HG03342 (cell line): ENCODE measurements around the gene CCBE1.

Experiments used
- ATAC-seq: cut with Tn5 transposase; IDR thresholded peaks from one replicate; pipeline ENCODE4 v1.9.1; 2021; ENCODE audit warnings: mild to moderate bottlenecking, moderate library complexity; ENCODE audit not compliant: unreplicated experiment

CCBE1 gene

DNA sequence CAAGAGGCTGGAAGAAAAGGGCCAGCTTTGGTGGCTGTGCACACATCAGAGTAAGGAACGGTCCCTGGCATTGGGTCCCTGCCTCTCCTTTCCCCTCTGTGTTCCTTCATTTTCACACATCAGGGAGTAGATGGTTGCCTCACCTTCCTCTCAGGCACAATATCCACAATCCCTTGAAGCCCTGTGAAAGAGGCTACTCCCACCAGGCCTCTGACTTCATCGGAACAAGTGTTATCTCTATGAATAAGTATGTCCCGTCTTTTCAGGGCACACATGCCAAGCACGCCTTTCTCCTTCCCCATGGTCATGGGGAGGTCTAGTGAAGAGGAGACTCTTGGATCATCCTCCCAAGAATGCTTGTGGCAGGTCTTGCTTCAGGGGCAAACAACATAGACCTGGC lies 277.0 kb downstream of the CCBE1 start:
- ATAC-seq: no peak

DNA sequence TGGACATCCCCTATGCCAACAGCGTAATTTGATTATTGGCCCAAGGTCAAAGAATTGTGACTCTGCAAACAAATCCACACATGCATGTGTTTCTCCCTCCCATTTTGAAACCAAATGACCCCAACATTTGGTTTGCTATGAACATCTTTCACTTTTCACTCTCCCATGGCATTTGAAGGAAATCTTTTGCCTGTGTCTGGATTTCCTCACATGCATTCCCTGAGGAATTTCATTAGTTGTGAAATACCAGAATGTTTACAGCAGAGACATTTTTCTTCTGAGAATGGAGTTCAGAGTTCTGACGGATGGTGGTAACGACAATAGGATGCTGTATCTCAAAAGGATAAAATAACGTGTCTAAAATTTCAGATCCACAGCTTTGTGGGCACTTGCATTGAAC lies 277.8 kb downstream of the CCBE1 start:
- no peak for ATAC-seq

DNA sequence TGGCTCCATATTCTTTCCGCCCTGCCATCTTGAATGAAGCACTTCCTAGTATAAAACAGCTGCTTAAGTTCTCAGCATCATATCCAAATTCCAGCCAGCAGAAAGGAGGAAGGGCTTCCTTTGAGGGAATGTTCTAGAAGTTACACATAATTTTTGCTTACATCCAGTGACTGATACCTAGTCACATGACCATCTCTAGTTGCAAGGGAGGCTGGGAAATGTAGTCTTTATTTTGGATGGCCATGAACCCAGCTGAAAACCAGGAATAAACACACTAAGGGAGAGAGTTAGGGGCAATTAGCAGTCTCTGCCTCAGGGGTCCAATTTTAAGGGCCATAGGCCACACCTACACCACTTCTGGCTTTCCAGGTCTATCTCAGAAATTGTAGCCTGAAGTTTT lies 280.4 kb downstream of the CCBE1 start:
- no peak for ATAC-seq

DNA sequence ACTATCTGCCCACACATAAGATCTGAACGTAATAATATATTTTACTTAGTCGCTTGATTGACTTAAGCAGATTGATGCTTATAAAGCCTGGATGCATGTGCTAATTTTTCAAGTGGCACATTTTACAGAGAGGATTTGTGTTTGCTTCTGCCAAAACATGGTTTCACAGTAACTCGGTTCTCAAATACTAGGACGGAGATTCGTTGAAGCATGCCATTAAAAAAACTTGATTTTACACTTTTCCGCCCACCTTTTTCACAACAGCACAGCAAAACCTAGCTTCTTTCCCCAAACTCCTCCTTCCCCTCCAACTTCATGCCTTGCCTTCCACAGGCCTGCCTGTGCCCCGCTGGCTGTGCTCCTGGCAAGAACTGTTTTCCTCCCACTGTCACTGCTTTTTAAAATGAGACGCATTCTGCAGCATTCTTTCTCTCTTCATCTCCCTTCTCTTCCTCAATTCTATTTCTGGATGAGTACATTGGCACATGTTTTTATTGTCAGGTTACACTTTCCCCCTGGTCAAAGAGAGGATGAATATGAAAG lies 283.0 kb downstream of the CCBE1 start:
- ATAC-seq: no peak

DNA sequence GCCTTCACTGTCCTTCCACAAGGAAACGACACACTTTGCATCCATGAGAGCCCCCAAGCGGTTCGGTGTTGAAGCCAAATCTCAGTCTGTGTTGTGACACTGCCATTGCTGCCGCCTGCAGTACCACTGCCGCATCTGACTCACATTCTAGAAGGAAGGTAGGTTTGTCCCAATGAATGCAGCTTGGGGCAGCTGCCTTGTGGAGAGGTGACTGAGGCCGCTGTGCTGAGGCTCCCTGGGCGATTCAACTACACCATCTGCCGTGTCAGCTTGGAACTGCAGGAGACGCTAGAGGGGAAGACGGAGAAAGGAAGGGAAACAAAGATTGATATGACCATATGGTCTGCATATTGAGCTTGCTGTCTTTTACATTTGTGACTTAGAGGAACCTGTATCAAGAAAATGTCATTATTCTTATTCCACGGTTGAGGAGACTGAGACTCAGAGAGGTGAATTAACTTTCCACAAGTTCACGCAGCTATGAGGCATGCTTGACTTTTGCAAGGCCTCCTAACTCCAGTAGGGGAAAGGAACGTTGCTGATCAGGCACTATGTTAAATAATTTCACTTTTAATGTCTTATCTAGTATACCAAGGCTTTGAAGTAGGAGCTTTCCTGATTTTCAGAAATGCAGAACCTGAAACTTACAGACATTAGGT lies 294.7 kb downstream of the CCBE1 start:
- peak; percentile 97 for ATAC-seq

DNA sequence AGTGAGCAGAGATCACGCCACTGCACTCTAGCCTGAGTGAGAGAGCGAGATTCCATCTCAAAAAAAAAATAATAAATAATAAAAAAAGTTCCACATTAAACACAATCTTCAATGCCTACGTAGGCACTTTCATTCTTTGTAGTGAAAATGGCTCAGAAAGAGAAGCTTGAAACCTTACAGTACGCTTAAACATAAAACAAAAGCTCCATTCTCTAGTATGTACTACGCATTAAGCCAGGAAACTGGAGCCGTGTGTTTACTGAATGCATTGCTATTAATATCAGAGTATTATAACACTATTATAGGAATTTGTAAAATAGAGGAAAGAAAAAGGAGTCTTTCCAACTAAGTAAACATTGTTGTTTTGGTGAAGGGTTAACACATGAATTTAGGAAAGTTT lies 296.8 kb downstream of the CCBE1 start:
- ATAC-seq: no peak

DNA sequence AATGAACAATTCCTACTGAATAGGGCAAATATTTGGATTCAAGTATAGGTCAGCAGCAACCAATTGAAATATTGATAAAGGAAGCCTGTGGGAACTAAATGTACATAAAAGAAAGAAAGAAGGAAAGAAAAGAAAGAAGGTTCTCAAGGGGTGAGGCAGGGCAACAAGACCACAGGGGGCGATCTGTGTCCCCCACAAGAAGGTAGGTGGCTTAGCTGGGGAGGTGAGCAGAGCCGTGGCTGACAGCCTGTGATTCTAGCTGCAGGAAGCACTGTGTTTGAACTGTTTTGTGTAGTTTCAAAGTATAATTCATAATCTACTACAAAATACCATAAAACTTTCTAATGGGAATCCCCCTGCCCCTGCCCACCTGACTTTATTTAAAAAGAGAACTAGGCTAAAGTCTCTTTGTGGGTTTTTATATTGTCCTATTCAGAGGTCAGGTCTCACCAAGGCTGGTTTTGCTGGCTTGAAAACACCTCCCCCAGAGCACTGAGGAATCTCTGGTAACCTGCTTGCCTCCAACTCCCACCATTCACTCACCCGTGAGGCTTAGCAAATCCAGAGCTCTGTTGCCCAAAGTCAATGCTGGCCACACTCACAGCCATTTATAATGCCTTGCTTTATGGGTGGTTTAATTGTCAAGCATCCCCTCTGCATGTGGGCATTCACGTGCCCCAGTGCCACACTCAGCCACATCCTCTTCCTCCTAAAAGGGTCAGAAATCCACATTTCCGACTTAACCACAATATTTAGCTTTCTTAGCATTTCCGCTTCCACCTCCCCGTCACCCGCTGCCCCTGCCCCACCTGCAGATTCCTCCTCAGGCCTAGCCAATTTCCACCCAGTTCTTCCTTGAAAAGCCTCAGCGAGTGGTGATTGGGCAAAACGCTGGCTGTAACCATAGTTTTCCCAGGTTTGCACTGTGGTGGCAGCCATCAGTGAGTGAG lies 301.7 kb downstream of the CCBE1 start:
- no peak for ATAC-seq

DNA sequence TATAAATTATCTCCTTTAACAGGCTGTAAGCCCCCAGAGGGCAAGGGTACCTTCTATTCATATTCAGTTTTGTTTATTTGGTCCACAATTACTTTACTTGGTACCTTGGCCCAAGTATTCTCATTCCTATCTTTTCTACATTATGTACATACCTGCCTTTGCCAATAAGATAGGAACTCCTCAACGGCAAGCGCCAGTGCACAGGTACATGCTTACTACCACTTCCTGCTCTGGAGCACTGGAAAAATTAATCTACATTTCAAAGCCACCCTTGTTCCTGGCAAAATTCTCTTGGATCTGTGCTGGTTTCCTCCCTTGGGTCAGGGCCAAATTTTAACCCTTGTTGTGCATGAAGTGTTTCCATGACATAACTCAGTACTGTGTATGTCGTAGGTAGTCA lies 303.8 kb downstream of the CCBE1 start:
- no peak for ATAC-seq

DNA sequence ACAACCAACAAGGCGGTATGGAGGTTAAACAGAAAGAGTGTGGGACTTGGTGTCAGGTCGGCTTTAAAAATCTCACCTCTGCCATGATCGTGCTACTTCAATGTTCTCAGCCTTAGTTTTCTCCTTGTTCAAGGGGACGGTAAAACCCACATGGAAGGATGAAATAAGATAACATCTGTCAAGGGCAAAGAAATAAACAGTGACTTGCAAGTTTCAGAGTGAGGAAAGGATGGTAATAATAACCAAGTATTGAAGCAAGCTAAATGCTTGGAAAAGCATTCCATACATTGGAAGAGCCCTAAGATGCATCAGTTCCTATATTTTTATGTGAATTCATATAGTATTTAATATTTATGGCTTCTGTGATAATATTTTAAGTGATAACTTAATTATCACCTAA lies 308.4 kb downstream of the CCBE1 start:
- ATAC-seq: no peak

DNA sequence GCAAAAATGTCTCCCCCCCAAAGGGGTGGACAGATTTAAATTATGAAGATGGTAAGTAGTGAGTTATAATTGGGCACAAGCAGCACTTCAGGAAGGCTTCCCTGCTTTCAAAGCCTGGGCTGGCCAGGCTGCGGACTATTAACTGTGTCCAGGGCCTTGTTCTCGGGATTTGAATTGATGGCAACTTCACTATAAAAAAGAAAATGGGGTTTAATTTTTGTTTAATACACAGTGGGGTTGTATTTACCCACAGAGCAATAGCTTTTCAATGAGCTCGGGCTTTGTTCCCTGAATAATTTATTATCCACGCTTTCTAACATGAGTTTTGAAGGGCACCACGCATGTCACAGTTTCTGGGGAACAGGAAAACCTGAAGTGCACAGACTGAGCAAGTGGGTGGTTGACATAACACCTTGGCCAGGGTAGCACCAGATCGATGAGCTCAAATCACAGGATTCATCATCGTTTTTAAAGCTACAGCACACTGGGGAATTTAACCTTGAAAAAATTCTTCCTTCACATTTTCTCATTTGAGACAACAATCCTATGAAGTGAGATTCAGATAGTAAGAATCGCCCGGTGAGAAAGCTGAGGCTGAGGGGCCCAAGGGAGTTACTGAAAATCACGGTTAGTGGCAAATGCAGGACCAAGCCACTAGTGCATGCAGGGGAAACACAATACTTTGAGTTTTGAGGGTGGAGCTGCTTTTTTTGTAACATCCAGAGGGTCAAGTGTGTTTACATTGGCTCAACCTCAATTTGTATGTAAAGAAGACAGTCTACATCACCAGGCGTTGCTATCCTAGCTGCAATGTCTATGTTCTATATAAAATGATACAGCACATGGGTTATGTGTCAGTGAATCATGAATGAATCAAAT lies 309.3 kb downstream of the CCBE1 start:
- no peak for ATAC-seq

DNA sequence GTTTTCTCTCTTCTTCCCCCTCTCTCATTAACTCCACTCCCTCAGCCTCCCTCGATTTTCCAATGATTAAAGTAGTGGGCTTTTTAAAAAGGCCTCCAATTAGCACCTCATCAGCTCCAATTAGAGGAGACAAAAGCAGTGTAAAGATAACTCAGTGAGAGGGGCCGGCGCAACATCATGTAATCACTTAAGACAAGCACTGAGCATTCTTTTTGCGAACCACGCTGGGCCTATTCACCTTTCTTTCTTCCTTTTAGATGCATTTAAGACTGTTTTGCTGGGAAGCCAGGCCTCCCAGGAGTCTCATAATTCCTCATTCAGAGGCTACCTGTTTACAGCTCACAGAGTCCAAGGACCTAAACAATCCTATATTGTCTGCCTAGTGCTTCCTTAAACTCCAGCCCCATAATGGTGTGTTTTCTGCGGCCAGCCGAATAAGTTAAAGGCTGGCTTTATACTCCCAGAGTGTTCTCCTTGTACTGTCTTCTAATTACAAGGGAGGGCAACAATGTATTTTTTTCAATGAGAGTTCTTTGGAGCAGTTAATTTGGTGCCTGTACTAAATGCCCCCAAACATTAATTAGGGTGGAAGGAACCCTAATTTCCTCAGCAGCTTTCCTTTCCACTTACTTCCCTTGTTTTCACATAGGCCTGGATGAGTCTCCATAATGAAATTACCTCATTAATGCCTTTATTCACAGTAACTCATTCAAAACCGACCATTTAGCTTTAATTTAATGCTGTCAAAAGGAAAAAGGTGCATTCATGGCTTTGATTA lies 310.1 kb downstream of the CCBE1 start:
- ATAC-seq: no peak

DNA sequence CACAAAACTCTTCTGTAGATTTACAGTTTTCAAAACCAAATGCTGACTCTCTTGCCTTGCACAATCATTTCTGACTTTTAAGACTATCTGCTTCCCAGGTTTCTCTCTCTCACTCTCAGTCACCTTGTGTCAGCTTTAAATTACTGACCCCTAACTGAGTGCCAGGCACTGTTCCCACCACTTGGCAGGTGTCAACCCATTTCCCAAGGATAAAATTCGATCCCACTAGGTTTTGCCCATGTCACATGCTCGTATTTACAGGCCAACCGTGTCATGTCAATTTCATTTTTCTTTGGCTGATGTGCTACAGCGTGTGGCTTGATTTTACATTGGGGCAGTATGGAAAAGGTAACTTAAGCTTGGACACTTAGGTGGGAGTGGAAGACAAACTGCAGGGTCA lies 312.0 kb downstream of the CCBE1 start:
- no peak for ATAC-seq

DNA sequence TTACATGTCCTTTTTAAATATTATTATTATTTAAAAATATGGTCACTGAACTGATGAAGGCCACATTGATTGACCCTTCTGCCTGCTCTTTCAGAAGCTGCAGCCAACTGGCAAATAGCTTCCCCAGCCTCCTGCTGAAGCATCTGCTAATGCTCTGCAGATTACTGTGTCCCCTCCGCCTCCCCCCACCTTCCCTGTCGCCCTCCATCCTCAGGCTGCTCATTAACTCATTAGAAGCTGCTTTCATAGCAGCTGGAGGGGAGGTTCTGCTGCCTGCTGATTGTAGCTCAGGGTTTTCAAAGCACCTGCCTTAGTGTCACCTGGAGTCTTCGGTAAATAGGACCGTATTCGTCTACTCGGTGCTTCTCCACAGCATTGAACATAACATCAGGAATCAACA lies 313.4 kb downstream of the CCBE1 start:
- ATAC-seq: no peak

DNA sequence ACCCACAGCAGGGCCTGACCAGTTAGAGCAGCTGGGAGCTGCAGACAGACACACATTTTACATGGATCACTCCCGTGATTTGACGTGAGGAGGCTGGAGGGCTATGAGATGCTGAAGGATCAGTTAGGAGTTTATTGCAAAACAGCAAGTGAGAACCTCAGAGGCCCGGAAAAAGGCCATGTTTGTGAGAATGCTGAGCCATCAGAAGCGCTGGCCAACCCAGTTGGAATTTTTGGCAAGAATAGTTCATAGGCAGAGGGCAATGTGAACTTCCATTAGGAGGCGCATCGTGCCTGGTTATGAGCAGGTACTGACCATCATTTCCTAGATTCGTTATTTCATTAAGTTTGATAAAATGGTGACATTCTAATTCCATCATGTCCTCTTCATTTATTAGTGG lies 314.8 kb downstream of the CCBE1 start:
- no peak for ATAC-seq

DNA sequence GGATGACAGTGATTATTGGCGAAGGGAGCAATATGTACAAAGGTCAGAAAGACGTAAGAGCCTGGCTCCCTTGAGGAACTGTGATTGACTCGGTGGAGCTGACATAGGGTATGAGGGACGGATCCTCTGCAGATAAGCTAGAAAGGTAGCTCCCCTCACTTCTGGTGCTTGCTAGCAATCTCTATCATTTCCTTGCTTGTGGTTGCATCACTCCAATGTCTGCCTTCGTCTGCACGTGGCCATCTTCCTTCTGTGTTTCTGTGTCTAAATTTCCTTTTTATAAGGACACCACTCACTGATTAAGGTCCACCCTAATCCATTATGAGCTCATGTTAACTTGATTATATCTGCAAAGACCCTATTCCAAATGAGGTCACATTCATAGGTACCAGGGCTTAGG lies 315.3 kb downstream of the CCBE1 start:
- no peak for ATAC-seq
